ACHN (cell line): ENCODE data around the gene PDE6A.
"Not testable (repeated sequence)": the region's sequence is repeated elsewhere in the genome, so short reads cannot be mapped to it uniquely, and the experiment has no call there.

Experiments
- DNase-seq: peaks from one replicate; pipeline ENCODE4 v3.0.0-alpha.2; 2015
- in situ Hi-C: cut with HindIII; loops from 2 replicates; pipeline ENCODE4 v1.10.0; 2017; ENCODE audit warnings: low sequenced_read_pairs, low pct_ligation_motif_present, low pct_unique_long_range_greater_than_20kb

Gene PDE6A

GRCh38 chr5:149882633-149883032 is 62.0 kb downstream of the PDE6A start:
- DNase-seq, in situ Hi-C loops: not testable (repeated sequence)

- DNase-seq, result no peak
- in situ Hi-C loops, result no loop called here
Measured at GRCh38 chr5:149881874-149882273, 62.7 kb downstream of the PDE6A start.

- no peak for DNase-seq
- in situ Hi-C loops, result no loop called here
Measured at GRCh38 chr5:149881069-149881622, 63.4 kb downstream of the PDE6A start.

- in situ Hi-C loops, DNase-seq: not testable (repeated sequence)
Measured at GRCh38 chr5:149879593-149879992, 65.0 kb downstream of the PDE6A start.

- in situ Hi-C loops, result no loop called here
Measured at GRCh38 chr5:149878371-149878770, 66.2 kb downstream of the PDE6A start.

GRCh38 chr5:149873896-149874295 is 70.7 kb downstream of the PDE6A start:
- no peak for DNase-seq
- in situ Hi-C loops, result no loop called here

More at GRCh38 chr5:149878371-149878770, 66.2 kb downstream of the PDE6A start:
- DNase-seq, result no peak

GRCh38 chr5:149872351-149873040 is 72.1 kb downstream of the PDE6A start:
- DNase-seq, result no peak
- in situ Hi-C loops, result no loop called here

GRCh38 chr5:149871471-149871870 is 73.1 kb downstream of the PDE6A start:
- in situ Hi-C loops, result no loop called here

GRCh38 chr5:149870697-149871096 is 73.9 kb downstream of the PDE6A start:
- DNase-seq, result no peak

More at GRCh38 chr5:149871471-149871870, 73.1 kb downstream of the PDE6A start:
- DNase-seq, result no peak

GRCh38 chr5:149870232-149870631 is 74.4 kb downstream of the PDE6A start:
- in situ Hi-C loops, result no loop called here
- no peak for DNase-seq

More at GRCh38 chr5:149870697-149871096, 73.9 kb downstream of the PDE6A start:
- in situ Hi-C loops, result no loop called here

GRCh38 chr5:149869411-149869821 is 75.2 kb downstream of the PDE6A start:
- DNase-seq, result no peak
- in situ Hi-C loops, result no loop called here

GRCh38 chr5:149865746-149866145 is 78.8 kb downstream of the PDE6A start:
- DNase-seq, result no peak
- in situ Hi-C loops, result no loop called here

- in situ Hi-C loops, result no loop called here
- no peak for DNase-seq
Measured at GRCh38 chr5:149863830-149864229, 80.8 kb downstream of the PDE6A start.

- in situ Hi-C loops, result no loop called here
- no peak for DNase-seq
Measured at GRCh38 chr5:149863176-149863575, 81.4 kb downstream of the PDE6A start.

GRCh38 chr5:149860801-149861322 is 83.7 kb downstream of the PDE6A start:
- in situ Hi-C loops, result no loop called here
- DNase-seq, result peak; percentile 26

GRCh38 chr5:149859746-149860145 is 84.8 kb downstream of the PDE6A start:
- in situ Hi-C loops, result no loop called here
- peak; percentile 13 for DNase-seq

GRCh38 chr5:149858481-149858880 is 86.1 kb downstream of the PDE6A start:
- in situ Hi-C loops, DNase-seq: not testable (repeated sequence)

GRCh38 chr5:149857499-149857898 is 87.1 kb downstream of the PDE6A start:
- in situ Hi-C loops, result no loop called here
- peak; percentile 65 for DNase-seq

- DNase-seq, result no peak
- in situ Hi-C loops, result no loop called here
Measured at GRCh38 chr5:149855366-149855765, 89.2 kb downstream of the PDE6A start.

GRCh38 chr5:149854866-149855265 is 89.7 kb downstream of the PDE6A start:
- no peak for DNase-seq
- in situ Hi-C loops, result no loop called here
